DLD1 (cell line): Measurements from ENCODE around the gene CTDSP2.
"Not testable (repeated sequence)": the region's sequence is repeated elsewhere in the genome, so short reads cannot be mapped to it uniquely, and the experiment has no call there.

Experiments used
- in situ Hi-C: cut with HindIII; loops from 2 replicates; pipeline ENCODE4 v1.10.0; 2017; ENCODE audit warnings: low sequenced_read_pairs

The CTDSP2 gene

GRCh38 chr12:57846577-57847319 is at the start of gene CTDSP2:
Gene CTDSP2 (minus strand): TSS chr12:57846729. CDS start chr12:57846435, 294 bp downstream.
- in situ Hi-C loops, result no loop called here

- in situ Hi-C loops, result no loop called here
These were observed 49.5 kb upstream of the CTDSP2 start for GRCh38 chr12:57896115-57896433.

GRCh38 chr12:57895389-57896114 is 49.0 kb upstream of the CTDSP2 start:
- in situ Hi-C loops, result no loop called here

GRCh38 chr12:57894399-57895292 is 48.1 kb upstream of the CTDSP2 start:
- in situ Hi-C loops, result no loop called here

GRCh38 chr12:57893431-57894353 is 47.2 kb upstream of the CTDSP2 start:
- in situ Hi-C loops, result no loop called here

GRCh38 chr12:57892232-57892972 is 45.9 kb upstream of the CTDSP2 start:
- in situ Hi-C loops, result no loop called here

- in situ Hi-C loops, result no loop called here
These were observed 45.2 kb upstream of the CTDSP2 start for GRCh38 chr12:57891542-57892228.

GRCh38 chr12:57890191-57891115 is 43.9 kb upstream of the CTDSP2 start:
- in situ Hi-C loops, result no loop called here

- in situ Hi-C loops, result no loop called here
These were observed 43.0 kb upstream of the CTDSP2 start for GRCh38 chr12:57889500-57889989.

GRCh38 chr12:57888409-57889157 is 42.1 kb upstream of the CTDSP2 start:
- in situ Hi-C loops, result no loop called here

- in situ Hi-C loops, result no loop called here
These were observed 41.3 kb upstream of the CTDSP2 start for GRCh38 chr12:57887631-57888408.

GRCh38 chr12:57886964-57887363 is 40.4 kb upstream of the CTDSP2 start:
- in situ Hi-C loops, result not testable (repeated sequence)

- in situ Hi-C loops, result no loop called here
These were observed 40.0 kb upstream of the CTDSP2 start for GRCh38 chr12:57886542-57886941.

GRCh38 chr12:57885207-57885606 is 38.7 kb upstream of the CTDSP2 start:
- in situ Hi-C loops, result no loop called here

GRCh38 chr12:57883700-57884099 is 37.2 kb upstream of the CTDSP2 start:
- in situ Hi-C loops, result no loop called here

- in situ Hi-C loops, result no loop called here
These were observed 36.5 kb upstream of the CTDSP2 start for GRCh38 chr12:57883057-57883456.
